Tibial nerve (tissue), 4 donors: ENCODE measurements around the gene DCAF11. TPM values are rescaled to one million over a fixed set of nuclear protein-coding genes. Genes with fewer than 3 reads are reported as not detected.

Experiments used
- DNase-seq, 2 donors: peaks; one replicate each; pipeline ENCODE4 v3.0.0-alpha.2; 2019; ENCODE audit warnings: low spot score in 2 of 2
- H3K27ac ChIP-seq, 4 donors: fragments of 200-600 bp; sonication (generic) in 3 of 4; one replicate each; pipeline ENCODE4 v1.5.1; 2017 to 2019; ENCODE audit warnings: mild to moderate bottlenecking in 1 of 4
- H3K27me3 ChIP-seq, 2 donors: fragments of 200-600 bp; sonication (generic) in 1 of 2; one replicate each; pipeline versions ENCODE4 v1.5.1 to v1.6.0; 2017 to 2019
- H3K36me3 ChIP-seq, 3 donors: fragments of 200-600 bp; sonication (generic); one replicate each; pipeline ENCODE4 v1.5.1; 2018 to 2019
- H3K4me1 ChIP-seq, 4 donors: fragments of 200-600 bp; sonication (generic) in 3 of 4; one replicate each; pipeline ENCODE4 v1.5.1; 2017 to 2019
- H3K4me3 ChIP-seq, 4 donors: fragments of 200-600 bp; sonication (generic) in 3 of 4; one replicate each; pipeline ENCODE4 v1.5.1; 2017 to 2019; ENCODE audit warnings: mild to moderate bottlenecking in 1 of 4, moderate library complexity in 1 of 4
- H3K9me3 ChIP-seq, 4 donors: fragments of 200-600 bp; sonication (generic) in 3 of 4; one replicate each; pipeline ENCODE4 v1.5.1; 2017 to 2019
- CTCF ChIP-seq, 5 experiments: fragments of 200-600 bp in 3 of 5; fragments of 450-650 bp in 2 of 5; sonication (generic) in 3 of 5; IDR thresholded peaks; one replicate each; pipeline ENCODE4 v1.5.1; 2016 to 2019; ENCODE audit warnings: antibody characterized with exemption in 5 of 5, mild to moderate bottlenecking in 3 of 5, moderate library complexity in 2 of 5
- EP300 ChIP-seq, 2 donors: sonication (generic); formaldehyde crosslinking; IDR thresholded peaks; one replicate each; pipeline ENCODE4 v1.6.1; 2017; ENCODE audit warnings: antibody characterized with exemption in 2 of 2, mild to moderate bottlenecking in 1 of 2
- POLR2A ChIP-seq, 2 donors: fragments of 450-650 bp; IDR thresholded peaks; one replicate each; pipeline ENCODE4 v1.6.1; 2017; ENCODE audit warnings: antibody characterized with exemption in 2 of 2, mild to moderate bottlenecking in 2 of 2, moderate library complexity in 2 of 2
- WGBS, 2 donors: methylation state at CpG; one replicate each; pipeline ENCODE4 v1.1.5; 2018; 5-methylcytosine and 5-hydroxymethylcytosine counted together
- total RNA-seq, 4 donors: library from RNA; depleted of rRNA; stranded (reverse); fragments of >200 nt; gene quantifications; one replicate each; pipeline ENCODE4 v1.1.0, GENCODE V29; 2016

The DCAF11 gene
- total RNA-seq, 4 donors from 2014 or later: 68.9 to 126 (median 98.9) TPM

GRCh38 chr14:24155100-24155499, 40.5 kb downstream of the DCAF11 start:
- no peak for DNase-seq
- peaks cover 0 to under 1% (median 0%) of the 10 kb centered on the region in 4 donors for H3K4me1 ChIP-seq
- no peaks in the 10 kb centered on the region for H3K27me3 ChIP-seq
- TF ChIP-seq CTCF (IDR thresholded peaks at IDR 0.05): no peak
- TF ChIP-seq EP300 (IDR thresholded peaks at IDR 0.05): no peak
- no peak for TF ChIP-seq POLR2A (IDR thresholded peaks at IDR 0.05)
- H3K9me3 ChIP-seq: no peaks in the 10 kb centered on the region
- peaks cover 10 to 98% (median 57%) of the 10 kb centered on the region in 3 donors for H3K36me3 ChIP-seq
- WGBS, 2 donors: 97 to 98% methylated on average over 10 of the region's 10 CpGs
- H3K27ac ChIP-seq: no peak overlapping the region
- no peak overlapping the region for H3K4me3 ChIP-seq

- TF ChIP-seq CTCF (IDR thresholded peaks at IDR 0.05) (no peak), EP300 (IDR thresholded peaks at IDR 0.05) (no peak), POLR2A (IDR thresholded peaks at IDR 0.05) (no peak)
- Histone ChIP-seq H3K27ac (no peak overlapping the region), H3K36me3 (peaks cover 8 to 86% (median 45%) of the 10 kb centered on the region in 3 donors)
These were observed 42.3 kb downstream of the DCAF11 start for GRCh38 chr14:24156840-24157239.

GRCh38 chr14:24157331-24157730, 42.8 kb downstream of the DCAF11 start:
- Histone ChIP-seq H3K27ac (no peak overlapping the region), H3K36me3 (peaks cover 8 to 81% (median 40%) of the 10 kb centered on the region in 3 donors), H3K4me1 (peaks cover 0 to 17% (median 6%) of the 10 kb centered on the region in 4 donors), H3K27me3 (no peaks in the 10 kb centered on the region), H3K9me3 (no peaks in the 10 kb centered on the region), H3K4me3 (no peak overlapping the region)
- 90 to 93% methylated on average over 12 of the region's 12 CpGs for WGBS, 2 donors
- no peak for TF ChIP-seq CTCF (IDR thresholded peaks at IDR 0.05)
- no peak for TF ChIP-seq POLR2A (IDR thresholded peaks at IDR 0.05)
- no peak for TF ChIP-seq EP300 (IDR thresholded peaks at IDR 0.05)
- no peak for DNase-seq

More at GRCh38 chr14:24156840-24157239, 42.3 kb downstream of the DCAF11 start:
- H3K27me3 ChIP-seq: no peaks in the 10 kb centered on the region
- H3K4me3 ChIP-seq: no peak overlapping the region
- WGBS, 2 donors: 88 to 90% methylated on average over 1 of the region's 1 CpG
- no peaks in the 10 kb centered on the region for H3K9me3 ChIP-seq
- DNase-seq: no peak
- H3K4me1 ChIP-seq: peaks cover 0 to 13% (median 3%) of the 10 kb centered on the region in 4 donors

GRCh38 chr14:24159777-24160498, 45.4 kb downstream of the DCAF11 start:
- H3K36me3 ChIP-seq: peaks cover 12 to 80% (median 54%) of the 10 kb centered on the region in 3 donors

GRCh38 chr14:24160499-24160849, 45.9 kb downstream of the DCAF11 start:
- TF ChIP-seq POLR2A (IDR thresholded peaks at IDR 0.05): no peak
- TF ChIP-seq EP300 (IDR thresholded peaks at IDR 0.05): no peak
- no peak for TF ChIP-seq CTCF (IDR thresholded peaks at IDR 0.05)
- peaks cover 10 to 80% (median 54%) of the 10 kb centered on the region in 3 donors for H3K36me3 ChIP-seq
- H3K9me3 ChIP-seq: no peaks in the 10 kb centered on the region
- 74 to 84% methylated on average over 4 of the region's 4 CpGs for WGBS, 2 donors
- DNase-seq: no peak
- H3K27ac ChIP-seq: peak overlapping the region; percentile 94 to 99 (median 97)
- no peak overlapping the region for H3K4me3 ChIP-seq
- peaks cover 0 to 46% (median 19%) of the 10 kb centered on the region in 4 donors for H3K4me1 ChIP-seq
- H3K27me3 ChIP-seq: no peaks in the 10 kb centered on the region

More at GRCh38 chr14:24159777-24160498, 45.4 kb downstream of the DCAF11 start:
- Histone ChIP-seq H3K27me3 (no peaks in the 10 kb centered on the region), H3K4me3 (no peak overlapping the region), H3K4me1 (peaks cover 0 to 42% (median 19%) of the 10 kb centered on the region in 4 donors), H3K27ac (peak overlapping the region; percentile 94 to 99 (median 97)), H3K9me3 (no peaks in the 10 kb centered on the region)
- TF ChIP-seq POLR2A (IDR thresholded peaks at IDR 0.05): no peak
- WGBS, 2 donors: 81 to 85% methylated on average over 11 of the region's 11 CpGs
- DNase-seq: no peak
